Transverse colon (tissue), 4 donors: Measurements from ENCODE around the gene CPLX4. TPM values are rescaled to one million over a fixed set of nuclear protein-coding genes. Genes with fewer than 3 reads are reported as not detected.

Source experiments
- total RNA-seq, 4 donors: library from RNA; depleted of rRNA; stranded (reverse); fragments of >200 nt; gene quantifications; one replicate each; pipeline ENCODE4 v1.1.0, GENCODE V29; 2016

CPLX4 gene
- total RNA-seq, 4 donors from 2014 or later, result not detected

Other genes starting within 250 kb of the CPLX4 start
- 10 to 100 TPM in 3 of 4 donors, 1 to 10 TPM in 1; 8.2 to 39.7 (median 22.1) TPM for gene SEC11C, start 178.8 kb downstream of the CPLX4 start, total RNA-seq
- not detected for gene GRP, start 98.5 kb downstream of the CPLX4 start, total RNA-seq
- gene RAX, start 45.2 kb downstream of the CPLX4 start, total RNA-seq, result not detected
- gene LMAN1, start 40.6 kb upstream of the CPLX4 start, total RNA-seq, result 10 to 100 TPM; 27.1 to 80.8 (median 49.0) TPM